ENCODE data around the gene GRM1.

Gene GRM1

DNA sequence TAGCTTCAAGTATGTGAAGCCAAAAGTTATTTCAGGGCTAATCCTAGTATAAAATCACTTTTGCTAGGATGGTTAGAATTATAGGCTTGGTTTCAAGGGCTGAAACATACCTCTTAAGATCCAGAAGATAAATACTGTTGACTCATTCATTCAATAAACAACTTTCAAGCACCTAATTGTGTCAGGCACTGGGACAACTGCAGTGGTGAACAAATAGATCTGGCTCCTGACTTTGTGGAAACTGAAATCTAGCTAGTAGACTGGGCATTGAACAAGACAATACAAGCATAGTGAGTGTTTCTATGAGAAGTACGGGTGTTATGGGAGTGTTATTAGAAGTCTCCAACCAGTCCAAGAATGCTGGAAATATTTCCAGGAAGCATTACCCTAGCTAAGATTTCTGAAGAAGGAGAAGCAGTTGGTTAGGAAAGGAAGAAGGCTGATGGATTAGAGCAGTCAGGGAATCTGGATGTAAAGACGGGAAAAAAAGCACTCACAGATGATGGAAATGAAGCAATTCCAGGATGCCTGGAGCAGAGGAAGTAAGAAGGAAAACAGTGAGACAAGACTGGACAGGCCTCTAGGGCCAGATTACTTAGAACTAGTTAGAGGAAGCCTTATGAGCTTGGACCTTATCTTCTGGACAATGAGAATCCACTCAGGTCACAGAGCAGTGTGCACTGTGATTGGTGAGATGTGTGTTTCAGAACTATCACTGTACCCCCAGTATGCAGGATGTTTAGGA is 382.2 kb downstream of the GRM1 start:
- H3K9me3 ChIP-seq (ENCODE audit: severe bottlenecking) = no peaks in the 10 kb centered on the region
- DNase-seq = no peak
- no peaks in the 10 kb centered on the region for H3K36me3 ChIP-seq
- H3K27ac ChIP-seq = no peak overlapping the region
- TF ChIP-seq, protein P1, sequence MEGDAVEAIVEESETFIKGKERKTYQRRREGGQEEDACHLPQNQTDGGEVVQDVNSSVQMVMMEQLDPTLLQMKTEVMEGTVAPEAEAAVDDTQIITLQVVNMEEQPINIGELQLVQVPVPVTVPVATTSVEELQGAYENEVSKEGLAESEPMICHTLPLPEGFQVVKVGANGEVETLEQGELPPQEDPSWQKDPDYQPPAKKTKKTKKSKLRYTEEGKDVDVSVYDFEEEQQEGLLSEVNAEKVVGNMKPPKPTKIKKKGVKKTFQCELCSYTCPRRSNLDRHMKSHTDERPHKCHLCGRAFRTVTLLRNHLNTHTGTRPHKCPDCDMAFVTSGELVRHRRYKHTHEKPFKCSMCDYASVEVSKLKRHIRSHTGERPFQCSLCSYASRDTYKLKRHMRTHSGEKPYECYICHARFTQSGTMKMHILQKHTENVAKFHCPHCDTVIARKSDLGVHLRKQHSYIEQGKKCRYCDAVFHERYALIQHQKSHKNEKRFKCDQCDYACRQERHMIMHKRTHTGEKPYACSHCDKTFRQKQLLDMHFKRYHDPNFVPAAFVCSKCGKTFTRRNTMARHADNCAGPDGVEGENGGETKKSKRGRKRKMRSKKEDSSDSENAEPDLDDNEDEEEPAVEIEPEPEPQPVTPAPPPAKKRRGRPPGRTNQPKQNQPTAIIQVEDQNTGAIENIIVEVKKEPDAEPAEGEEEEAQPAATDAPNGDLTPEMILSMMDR (IDR thresholded peaks at IDR 0.05; ENCODE audit: low read depth, low read length) = no peak
- no peaks in the 10 kb centered on the region for H3K27me3 ChIP-seq (ENCODE audit: insufficient read depth, low read depth, severe bottlenecking)
- H3K4me3 ChIP-seq (ENCODE audit: low read depth, low read length) = no peak overlapping the region

DNA sequence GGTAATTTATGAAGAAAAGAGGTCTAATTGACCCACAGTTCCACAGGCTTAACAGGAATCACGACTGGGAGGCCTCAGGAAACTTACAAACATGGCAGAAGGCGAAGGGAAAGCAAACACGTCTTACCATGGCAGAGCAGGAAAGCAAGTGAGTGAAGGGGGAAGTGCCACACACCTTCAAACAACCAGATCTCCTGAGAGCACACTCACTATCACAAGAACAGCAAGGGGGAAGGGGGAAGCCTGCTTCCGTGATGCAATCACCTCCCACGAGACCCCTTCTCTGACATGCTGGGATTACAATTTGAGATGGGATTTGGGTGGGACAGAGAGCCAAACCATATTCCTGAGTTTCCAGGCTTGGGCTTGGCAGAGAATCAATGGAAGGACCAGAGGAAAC is 390.7 kb downstream of the GRM1 start:
- H3K4me3 ChIP-seq (ENCODE audit: low read depth, low read length) = no peak overlapping the region
- no peaks in the 10 kb centered on the region for H3K9me3 ChIP-seq (ENCODE audit: severe bottlenecking)
- TF ChIP-seq, protein P1 (IDR thresholded peaks at IDR 0.05; ENCODE audit: low read depth, low read length) = no peak
- no peak overlapping the region for H3K27ac ChIP-seq
- H3K27me3 ChIP-seq (ENCODE audit: insufficient read depth, low read depth, severe bottlenecking) = no peaks in the 10 kb centered on the region
- no peak for DNase-seq
- H3K36me3 ChIP-seq = no peaks in the 10 kb centered on the region

DNA sequence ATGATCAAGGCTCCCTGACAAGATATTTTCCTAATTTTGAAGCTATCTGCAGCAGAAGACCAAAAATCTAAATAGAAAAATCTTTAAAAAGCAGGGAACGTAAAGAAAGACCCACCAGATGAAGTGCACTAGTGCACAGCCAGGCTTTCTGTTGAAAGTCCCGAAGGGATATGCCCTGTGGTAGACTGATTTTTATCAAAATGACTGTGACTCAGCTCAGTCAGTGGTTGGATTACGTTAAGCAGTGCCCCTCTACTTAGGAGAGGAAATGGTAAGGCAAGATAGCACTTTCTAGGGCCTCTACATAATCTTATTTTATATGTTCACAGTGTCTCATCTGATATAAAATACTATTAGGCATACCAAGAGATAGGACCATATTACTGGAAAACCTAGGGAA is 391.4 kb downstream of the GRM1 start:
- no peak for DNase-seq
- no peaks in the 10 kb centered on the region for H3K27me3 ChIP-seq (ENCODE audit: insufficient read depth, low read depth, severe bottlenecking)
- no peaks in the 10 kb centered on the region for H3K9me3 ChIP-seq (ENCODE audit: severe bottlenecking)
- TF ChIP-seq, protein P1 (IDR thresholded peaks at IDR 0.05; ENCODE audit: low read depth, low read length) = no peak
- H3K36me3 ChIP-seq = no peaks in the 10 kb centered on the region
- no peak overlapping the region for H3K27ac ChIP-seq
- no peak overlapping the region for H3K4me3 ChIP-seq (ENCODE audit: low read depth, low read length)

DNA sequence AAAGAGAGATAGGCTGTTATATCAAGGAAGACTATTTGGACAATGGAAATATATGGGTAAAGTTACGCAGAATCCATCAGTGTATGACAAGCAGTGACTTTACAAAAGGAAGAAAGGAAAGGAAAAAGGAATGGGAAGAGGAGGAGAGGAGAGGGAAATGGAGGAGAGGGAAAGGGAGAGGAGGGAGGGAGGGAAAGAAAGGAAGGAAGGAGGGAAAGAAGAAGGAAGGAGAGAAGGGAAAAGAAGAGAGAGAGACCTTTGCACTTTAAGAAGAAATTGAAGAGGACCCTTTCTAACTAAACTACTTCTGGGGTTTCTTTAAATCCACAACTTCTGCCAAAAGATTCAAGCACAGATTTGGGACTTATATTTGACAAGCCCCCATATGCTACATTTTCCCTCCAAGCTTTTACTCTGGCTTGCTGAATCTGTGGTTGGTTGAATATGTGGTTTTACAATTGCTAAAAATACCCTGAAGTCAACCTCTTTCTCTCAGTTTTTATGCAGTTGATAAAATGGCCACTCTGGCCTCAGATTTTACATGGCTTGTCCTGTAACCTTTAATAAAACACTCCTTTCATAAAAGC is 394.0 kb downstream of the GRM1 start:
- no peaks in the 10 kb centered on the region for H3K9me3 ChIP-seq (ENCODE audit: severe bottlenecking)
- no peak overlapping the region for H3K4me3 ChIP-seq (ENCODE audit: low read depth, low read length)
- no peak for DNase-seq
- no peaks in the 10 kb centered on the region for H3K27me3 ChIP-seq (ENCODE audit: insufficient read depth, low read depth, severe bottlenecking)
- TF ChIP-seq, protein P1 (IDR thresholded peaks at IDR 0.05; ENCODE audit: low read depth, low read length) = no peak
- H3K36me3 ChIP-seq = no peaks in the 10 kb centered on the region
- no peak overlapping the region for H3K27ac ChIP-seq

DNA sequence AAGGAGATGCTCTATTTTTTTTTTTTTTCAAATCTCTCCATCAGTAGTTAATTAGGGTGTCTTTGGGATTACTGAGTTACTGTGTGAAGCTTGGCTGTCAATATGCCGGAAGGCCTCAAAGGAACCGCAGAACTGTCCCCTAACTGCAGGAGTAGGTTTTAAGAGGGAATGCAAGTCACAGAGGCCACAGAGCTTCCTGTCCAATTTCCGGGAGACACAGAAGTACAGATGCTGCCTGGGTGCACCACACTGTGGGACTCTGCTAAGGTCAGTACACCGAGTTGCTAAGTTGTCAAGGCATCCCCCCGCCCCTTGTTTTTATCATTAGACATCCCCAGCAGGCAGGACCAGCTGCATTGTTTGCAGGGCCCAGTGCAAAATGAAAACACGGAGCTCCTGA is 394.6 kb downstream of the GRM1 start:
- H3K27me3 ChIP-seq (ENCODE audit: insufficient read depth, low read depth, severe bottlenecking) = no peaks in the 10 kb centered on the region
- no peak overlapping the region for H3K4me3 ChIP-seq (ENCODE audit: low read depth, low read length)
- H3K27ac ChIP-seq = no peak overlapping the region
- no peaks in the 10 kb centered on the region for H3K36me3 ChIP-seq
- TF ChIP-seq, protein P1 (IDR thresholded peaks at IDR 0.05; ENCODE audit: low read depth, low read length) = no peak
- DNase-seq = no peak
- H3K9me3 ChIP-seq (ENCODE audit: severe bottlenecking) = no peaks in the 10 kb centered on the region
